Mesenchymal stem cell (in vitro differentiated cells and primary cell): Measurements from ENCODE around the gene GNAO1.

Experiments
- DNase-seq: peaks from one replicate; pipeline ENCODE4 v3.0.0-alpha.2; 2013
- H2AFZ ChIP-seq: one replicate; pipeline ENCODE4 v1.6.1; 2013; ENCODE audit warnings: low read depth, mild to moderate bottlenecking, control low read depth, inconsistent platforms, low read length, moderate library complexity
- H2AK5ac ChIP-seq: 2 replicates; pipeline ENCODE4 v1.6.1; 2013; ENCODE audit warnings: low read length, moderate library complexity, mild to moderate bottlenecking, inconsistent platforms; ENCODE audit not compliant: severe bottlenecking
- H2BK120ac ChIP-seq: one replicate; pipeline ENCODE4 v1.6.1; 2013; ENCODE audit warnings: low read depth, mild to moderate bottlenecking, inconsistent platforms, low read length, moderate library complexity
- H2BK12ac ChIP-seq, 2 experiments: one replicate each; pipeline ENCODE4 v1.6.1; 2013; ENCODE audit warnings: inconsistent platforms in 2 of 2, low read length in 2 of 2, mild to moderate bottlenecking in 2 of 2, moderate library complexity in 2 of 2, control low read depth in 1 of 2
- H2BK15ac ChIP-seq: one replicate; pipeline ENCODE4 v1.6.1; 2013; ENCODE audit warnings: mild to moderate bottlenecking, low read depth, inconsistent platforms; ENCODE audit not compliant: poor library complexity, severe bottlenecking
- H2BK5ac ChIP-seq: 2 replicates; pipeline ENCODE4 v1.6.1; 2013; ENCODE audit warnings: low read depth, mild to moderate bottlenecking, low read length, control low read depth, inconsistent platforms; ENCODE audit not compliant: poor library complexity, severe bottlenecking
- H3K14ac ChIP-seq, 2 experiments: one replicate each; pipeline ENCODE4 v1.6.1; 2013; ENCODE audit warnings: inconsistent platforms in 2 of 2, low read length in 2 of 2, control low read depth in 1 of 2, mild to moderate bottlenecking in 1 of 2, moderate library complexity in 1 of 2
- H3K18ac ChIP-seq, 2 experiments: one replicate each; pipeline ENCODE4 v1.6.1; 2013; ENCODE audit warnings: inconsistent platforms in 2 of 2, low read length in 2 of 2, control low read depth in 1 of 2, low read depth in 1 of 2, mild to moderate bottlenecking in 1 of 2
- H3K23ac ChIP-seq, 2 experiments: one replicate each; pipeline ENCODE4 v1.6.1; 2013; ENCODE audit warnings: inconsistent platforms in 2 of 2, low read length in 2 of 2, mild to moderate bottlenecking in 2 of 2, moderate library complexity in 2 of 2, control low read depth in 1 of 2
- H3K27ac ChIP-seq: 2 replicates; pipeline ENCODE4 v1.5.1; 2013; ENCODE audit warnings: mild to moderate bottlenecking, moderate library complexity, low read length, control low read depth, inconsistent platforms; ENCODE audit not compliant: poor library complexity, severe bottlenecking
- H3K27me3 ChIP-seq, 2 experiments: 2 replicates each; pipeline versions ENCODE4 v1.6.1 to v1.7.0; 2013; ENCODE audit warnings: low read length in 2 of 2, mild to moderate bottlenecking in 2 of 2, moderate library complexity in 2 of 2, control low read depth in 1 of 2, inconsistent platforms in 1 of 2; ENCODE audit not compliant: control insufficient read depth in 1 of 2, insufficient read depth in 1 of 2
- H3K36me3 ChIP-seq, 2 experiments: 2 replicates each; pipeline versions ENCODE4 v1.6.1 to v1.7.0; 2013; ENCODE audit warnings: low read length in 2 of 2, control low read depth in 1 of 2, inconsistent platforms in 1 of 2, low read depth in 1 of 2, mild to moderate bottlenecking in 1 of 2; ENCODE audit not compliant: insufficient read depth in 2 of 2, control insufficient read depth in 1 of 2
- H3K4ac ChIP-seq, 2 experiments: one replicate each; pipeline ENCODE4 v1.6.1; 2013; ENCODE audit warnings: inconsistent platforms in 2 of 2, low read length in 2 of 2, mild to moderate bottlenecking in 2 of 2, moderate library complexity in 2 of 2, control low read depth in 1 of 2, low read depth in 1 of 2
- H3K4me1 ChIP-seq: 2 replicates; pipeline ENCODE4 v1.6.1; 2013; ENCODE audit warnings: low read depth, low read length, control low read depth; ENCODE audit not compliant: control insufficient read depth, insufficient read depth
- H3K4me2 ChIP-seq: 2 replicates; pipeline ENCODE4 v1.6.1; 2013; ENCODE audit warnings: low read length, mild to moderate bottlenecking, inconsistent platforms; ENCODE audit not compliant: poor library complexity, severe bottlenecking
- H3K4me3 ChIP-seq, 2 experiments: 2 replicates each; pipeline versions ENCODE4 v1.5.1 to v1.7.0; 2013; ENCODE audit warnings: low read length in 2 of 2, mild to moderate bottlenecking in 2 of 2, control low read depth in 1 of 2, low read depth in 1 of 2; ENCODE audit not compliant: insufficient read depth in 1 of 2
- H3K79me1 ChIP-seq: replicated peaks from 2 replicates; pipeline ENCODE4 v1.6.1; 2013; ENCODE audit warnings: mild to moderate bottlenecking, control low read depth, low read length, inconsistent platforms; ENCODE audit not compliant: poor library complexity, severe bottlenecking
- H3K9ac ChIP-seq: 2 replicates; pipeline ENCODE4 v1.7.0; 2013; ENCODE audit warnings: mild to moderate bottlenecking, low read length, moderate library complexity
- H3K9me3 ChIP-seq: 2 replicates; pipeline ENCODE4 v1.7.0; 2013; ENCODE audit warnings: mild to moderate bottlenecking, low read length; ENCODE audit not compliant: control insufficient read depth
- H4K8ac ChIP-seq: one replicate; pipeline ENCODE4 v1.6.1; 2013; ENCODE audit warnings: inconsistent platforms, mild to moderate bottlenecking, low read length, moderate library complexity
- H4K91ac ChIP-seq: one replicate; pipeline ENCODE4 v1.6.1; 2013; ENCODE audit warnings: mild to moderate bottlenecking, low read length, inconsistent platforms
- WGBS: methylation state at CpG from one replicate; pipeline ENCODE4 v1.1.7; 2013; ENCODE audit warnings: mixed read lengths; 5-methylcytosine and 5-hydroxymethylcytosine counted together

Gene GNAO1

DNA sequence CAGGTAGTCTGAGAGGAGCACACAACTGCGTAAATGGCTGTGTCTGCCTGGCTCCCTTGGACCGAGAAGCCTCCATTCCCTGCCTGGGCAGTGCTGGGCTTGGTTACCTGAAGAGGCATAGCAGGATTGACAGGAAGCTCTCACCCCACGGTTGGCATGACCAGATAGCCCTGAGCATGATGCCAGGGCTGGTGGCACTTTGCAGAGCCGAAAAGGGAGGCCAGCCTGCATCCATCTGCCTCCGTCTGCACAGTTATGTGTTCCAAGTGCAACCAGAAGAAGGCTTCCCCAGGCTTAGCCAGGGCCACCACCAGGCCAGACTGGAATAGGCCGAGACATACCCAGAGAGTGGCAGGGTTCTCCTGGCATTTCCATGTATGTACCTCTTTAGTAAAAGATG is 36.6 kb downstream of the GNAO1 start:
- H4K91ac ChIP-seq = no peak overlapping the region
- no peak overlapping the region for H2BK120ac ChIP-seq
- H3K27ac ChIP-seq = no peak overlapping the region
- peak overlapping the region; percentile 47 for H4K8ac ChIP-seq
- H2BK15ac ChIP-seq = no peak overlapping the region
- no peak overlapping the region for H2BK12ac ChIP-seq
- H3K4ac ChIP-seq = no peak overlapping the region
- H3K18ac ChIP-seq = no peak overlapping the region
- no peaks in the 10 kb centered on the region for H3K4me1 ChIP-seq
- H3K14ac ChIP-seq = no peak overlapping the region
- peaks cover 0 to 3% of the 10 kb centered on the region in 2 experiments for H3K36me3 ChIP-seq
- no peak overlapping the region for H2BK5ac ChIP-seq
- DNase-seq = no peak
- H3K27me3 ChIP-seq = peaks cover 15 to 22% of the 10 kb centered on the region in 2 experiments
- H3K79me1 ChIP-seq = no peaks in the 10 kb centered on the region
- H3K4me3 ChIP-seq = no peak overlapping the region
- no peak overlapping the region for H3K23ac ChIP-seq
- H2AK5ac ChIP-seq = no peak overlapping the region
- 84% methylated on average over 6 of the region's 6 CpGs for WGBS
- H3K4me2 ChIP-seq = no peak overlapping the region
- no peak overlapping the region for H2AFZ ChIP-seq
- no peak overlapping the region for H3K9ac ChIP-seq
- no peaks in the 10 kb centered on the region for H3K9me3 ChIP-seq

GRCh38 chr16:56228476-56228875 is 37.2 kb downstream of the GNAO1 start:
- no peak overlapping the region for H2BK5ac ChIP-seq
- no peak overlapping the region for H2BK120ac ChIP-seq
- H3K27me3 ChIP-seq = peaks cover 11 to 18% of the 10 kb centered on the region in 2 experiments
- H3K4me2 ChIP-seq = no peak overlapping the region
- H3K36me3 ChIP-seq = peaks cover 0 to 3% of the 10 kb centered on the region in 2 experiments
- H2AFZ ChIP-seq = no peak overlapping the region
- no peak overlapping the region for H3K23ac ChIP-seq
- H4K8ac ChIP-seq = no peak overlapping the region
- no peak overlapping the region for H2BK12ac ChIP-seq
- H3K27ac ChIP-seq = no peak overlapping the region
- H3K79me1 ChIP-seq = no peaks in the 10 kb centered on the region
- H2BK15ac ChIP-seq = no peak overlapping the region
- no peak overlapping the region for H3K18ac ChIP-seq
- H3K14ac ChIP-seq = no peak overlapping the region
- no peaks in the 10 kb centered on the region for H3K4me1 ChIP-seq
- no peak for DNase-seq
- no peak overlapping the region for H3K4me3 ChIP-seq
- no peak overlapping the region for H3K9ac ChIP-seq
- H3K9me3 ChIP-seq = no peaks in the 10 kb centered on the region
- H3K4ac ChIP-seq = no peak overlapping the region
- no peak overlapping the region for H4K91ac ChIP-seq
- WGBS = 86% methylated on average over 3 of the region's 4 CpGs
- H2AK5ac ChIP-seq = no peak overlapping the region

DNA sequence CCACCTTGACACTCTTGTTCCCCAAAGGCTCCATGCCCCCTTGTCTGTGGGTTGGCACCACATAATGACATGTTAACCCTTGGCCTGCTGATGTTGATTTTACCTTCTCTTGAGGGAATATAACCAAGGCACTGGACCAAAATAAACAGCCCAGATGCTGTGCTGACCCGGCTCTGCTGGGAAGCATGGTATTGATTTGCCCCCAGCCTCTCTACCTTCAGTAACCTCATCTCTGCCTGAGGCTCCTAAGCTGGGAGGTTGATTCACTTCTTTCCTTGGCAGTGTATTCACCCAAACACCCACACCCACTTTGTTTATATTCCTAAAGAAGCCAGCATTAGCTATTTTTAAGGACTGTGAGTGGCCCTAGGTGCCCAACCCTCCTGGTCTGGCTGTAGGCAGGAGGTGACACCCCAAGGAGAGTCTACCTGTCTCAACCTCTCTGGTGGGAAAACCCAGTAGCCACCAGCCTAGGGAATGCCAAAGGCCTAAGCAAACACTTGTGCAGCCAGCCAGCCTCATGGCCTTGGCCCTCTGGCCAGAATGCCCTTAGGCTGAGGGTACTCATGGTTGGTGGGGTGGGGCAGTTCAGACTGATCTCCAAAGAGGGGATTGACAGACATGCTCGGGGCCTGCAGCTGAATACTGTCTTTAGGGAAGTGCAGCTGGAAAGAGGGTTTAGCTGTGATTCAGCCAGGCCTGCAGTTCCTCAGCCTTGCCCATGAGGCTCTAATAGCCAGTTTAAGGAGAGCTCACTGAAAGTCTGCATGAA is 42.7 kb downstream of the GNAO1 start:
- no peak overlapping the region for H2BK120ac ChIP-seq
- no peak overlapping the region for H3K4me2 ChIP-seq
- no peak overlapping the region for H2BK15ac ChIP-seq
- no peak overlapping the region for H4K8ac ChIP-seq
- H2AK5ac ChIP-seq = no peak overlapping the region
- H3K9me3 ChIP-seq = no peaks in the 10 kb centered on the region
- H3K9ac ChIP-seq = no peak overlapping the region
- no peak overlapping the region for H2BK12ac ChIP-seq
- no peak overlapping the region for H3K14ac ChIP-seq
- no peak overlapping the region for H3K18ac ChIP-seq
- H3K4ac ChIP-seq = no peak overlapping the region
- H3K36me3 ChIP-seq = no peaks in the 10 kb centered on the region
- H3K4me3 ChIP-seq = no peak overlapping the region
- WGBS = 49% methylated on average over 2 of the region's 2 CpGs
- peaks cover 11 to 14% of the 10 kb centered on the region in 2 experiments for H3K27me3 ChIP-seq
- H2AFZ ChIP-seq = no peak overlapping the region
- no peak overlapping the region for H3K23ac ChIP-seq
- no peak overlapping the region for H3K27ac ChIP-seq
- H4K91ac ChIP-seq = no peak overlapping the region
- no peaks in the 10 kb centered on the region for H3K79me1 ChIP-seq
- no peaks in the 10 kb centered on the region for H3K4me1 ChIP-seq
- DNase-seq = no peak
- no peak overlapping the region for H2BK5ac ChIP-seq

DNA sequence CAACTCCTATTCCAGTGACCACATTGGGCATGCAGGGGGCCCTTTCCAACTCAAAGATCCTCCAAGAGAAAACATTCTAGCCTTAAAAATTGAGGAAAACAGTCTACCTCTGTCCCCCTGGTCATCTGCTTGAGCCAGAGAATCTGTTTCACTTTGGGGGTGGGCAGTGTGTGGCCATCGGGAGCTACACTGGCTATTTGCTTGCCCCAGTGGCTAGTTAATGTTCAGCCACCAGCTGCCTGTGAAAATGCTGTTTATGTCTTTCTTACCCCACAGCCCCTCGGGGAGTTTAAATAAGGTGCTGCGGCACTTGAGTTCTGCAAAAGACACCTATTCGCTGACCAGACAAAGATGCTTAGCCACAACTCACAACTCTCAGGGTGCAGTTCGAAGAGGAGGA is 43.4 kb downstream of the GNAO1 start:
- no peak overlapping the region for H4K8ac ChIP-seq
- no peak overlapping the region for H3K14ac ChIP-seq
- no peak overlapping the region for H3K23ac ChIP-seq
- no peak overlapping the region for H2BK15ac ChIP-seq
- H3K4me2 ChIP-seq = no peak overlapping the region
- H3K27me3 ChIP-seq = peaks cover 11 to 14% of the 10 kb centered on the region in 2 experiments
- WGBS = 84% methylated on average over 5 of the region's 5 CpGs
- H3K4me3 ChIP-seq = no peak overlapping the region
- DNase-seq = no peak
- no peak overlapping the region for H2AFZ ChIP-seq
- no peaks in the 10 kb centered on the region for H3K9me3 ChIP-seq
- no peaks in the 10 kb centered on the region for H3K79me1 ChIP-seq
- no peak overlapping the region for H2BK120ac ChIP-seq
- no peak overlapping the region for H3K9ac ChIP-seq
- no peak overlapping the region for H2BK12ac ChIP-seq
- no peaks in the 10 kb centered on the region for H3K36me3 ChIP-seq
- H2AK5ac ChIP-seq = no peak overlapping the region
- H3K4me1 ChIP-seq = no peaks in the 10 kb centered on the region
- H3K4ac ChIP-seq = no peak overlapping the region
- H3K18ac ChIP-seq = no peak overlapping the region
- H4K91ac ChIP-seq = no peak overlapping the region
- H3K27ac ChIP-seq = no peak overlapping the region
- no peak overlapping the region for H2BK5ac ChIP-seq
